ENCODE data around the gene ARL6IP4. TPM values are rescaled to one million over a fixed set of nuclear protein-coding genes. Genes with fewer than 3 reads are reported as not detected.

The ARL6IP4 gene
- total RNA-seq, 1 donor from 2014 or later = 189 TPM

DNA sequence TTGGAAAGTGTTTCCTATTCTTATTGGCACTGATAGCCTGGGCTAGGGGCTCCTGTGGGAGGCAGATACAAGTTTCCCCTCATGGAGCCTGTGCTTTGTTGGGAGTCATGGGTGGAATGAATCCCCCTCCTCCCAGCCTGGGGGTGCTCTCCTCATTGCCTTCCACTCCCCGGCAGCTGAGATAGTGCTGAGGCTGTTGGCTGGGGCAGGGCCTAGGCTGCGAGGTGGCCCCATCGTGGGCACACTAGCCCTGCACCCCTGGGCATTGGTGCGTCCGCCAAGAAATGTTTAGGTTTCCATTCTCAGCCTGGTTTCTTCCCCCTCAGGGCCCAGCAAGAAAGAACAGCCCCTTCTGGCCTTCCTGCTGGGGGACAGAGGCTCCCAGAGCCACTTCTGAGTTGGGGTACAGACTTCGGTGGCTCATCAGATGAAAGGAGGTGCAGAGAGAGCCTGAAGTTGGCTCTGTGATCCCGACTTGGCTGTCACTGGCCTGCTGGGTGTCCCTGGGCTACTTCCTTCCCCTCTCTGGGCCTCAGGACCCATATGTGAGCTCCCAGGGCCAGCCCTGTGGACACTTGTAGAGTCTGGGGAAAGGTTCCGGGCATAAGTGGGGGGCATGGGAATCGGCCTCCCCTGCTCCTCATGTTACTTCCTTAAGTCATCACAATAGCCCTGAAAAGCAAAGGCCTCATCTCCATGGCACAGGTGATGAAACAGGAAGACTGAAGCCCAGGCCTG is 2.7 kb upstream of the ARL6IP4 start:
- DNase-seq (ENCODE audit: extremely low read depth, low read depth, low spot score) = no peak

DNA sequence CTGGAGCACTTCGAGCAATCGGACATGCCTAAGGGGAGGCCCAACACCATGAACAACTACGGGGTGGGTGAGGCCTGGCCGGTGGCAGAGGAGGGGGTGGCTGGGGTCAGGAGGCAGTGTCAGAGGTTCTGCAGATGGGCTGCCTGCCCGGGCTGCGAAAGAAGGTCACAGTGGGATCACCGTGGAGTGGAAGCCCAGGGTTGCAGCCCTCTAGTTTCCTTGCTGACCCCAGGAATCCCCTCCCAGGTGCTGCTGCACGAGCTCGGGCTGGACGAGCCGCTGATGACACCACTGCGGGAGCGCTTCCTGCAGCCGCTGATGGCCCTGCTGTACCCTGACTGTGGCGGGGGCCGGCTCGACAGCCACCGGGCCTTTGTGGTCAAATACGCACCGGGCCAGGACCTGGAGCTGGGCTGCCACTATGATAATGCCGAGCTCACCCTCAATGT is 1.9 kb upstream of the ARL6IP4 start:
- no peak for DNase-seq (ENCODE audit: extremely low read depth, low read depth, low spot score)

DNA sequence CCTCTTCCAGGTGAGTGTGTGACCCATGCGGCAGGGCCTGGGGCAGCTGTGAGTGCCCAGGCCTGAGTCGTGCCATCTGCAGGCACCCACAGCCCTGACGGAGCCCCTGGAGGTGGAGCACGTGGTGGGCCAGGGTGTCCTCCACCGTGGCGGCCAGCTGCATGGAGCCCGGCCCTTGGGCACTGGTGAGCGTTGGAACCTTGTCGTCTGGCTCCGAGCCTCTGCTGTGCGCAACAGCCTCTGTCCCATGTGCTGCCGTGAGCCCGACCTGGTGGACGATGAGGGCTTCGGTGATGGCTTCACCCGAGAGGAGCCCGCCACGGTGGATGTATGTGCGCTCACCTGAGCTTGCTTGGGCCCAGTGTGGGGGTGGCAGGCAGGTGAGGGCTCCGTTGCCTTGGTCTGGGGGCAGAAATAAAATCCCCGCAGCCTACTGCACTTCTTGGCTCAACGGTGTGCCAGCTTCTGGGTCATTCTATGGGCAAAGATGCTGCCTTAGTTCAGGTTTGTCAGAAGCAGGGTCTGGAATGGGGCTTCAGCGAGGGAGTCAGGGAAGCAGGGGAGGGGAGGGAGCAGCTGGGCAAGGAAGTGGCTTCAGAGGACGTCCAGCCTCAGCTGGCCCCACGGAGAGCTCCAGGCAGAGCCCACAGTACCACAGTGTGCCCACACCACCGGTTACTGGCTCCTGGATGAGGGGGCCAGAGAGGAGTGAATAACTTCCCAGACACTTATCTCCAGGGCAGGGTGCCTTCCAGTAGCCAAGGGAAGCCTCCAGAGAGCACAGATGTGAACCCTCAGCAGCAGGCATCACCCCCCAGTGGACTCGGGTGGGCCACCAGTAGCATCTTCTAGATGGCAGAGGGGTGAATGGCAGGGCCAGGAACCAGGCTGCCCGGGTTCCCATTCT is 1.2 kb upstream of the ARL6IP4 start:
- no peak for DNase-seq (ENCODE audit: extremely low read depth, low read depth, low spot score)

DNA sequence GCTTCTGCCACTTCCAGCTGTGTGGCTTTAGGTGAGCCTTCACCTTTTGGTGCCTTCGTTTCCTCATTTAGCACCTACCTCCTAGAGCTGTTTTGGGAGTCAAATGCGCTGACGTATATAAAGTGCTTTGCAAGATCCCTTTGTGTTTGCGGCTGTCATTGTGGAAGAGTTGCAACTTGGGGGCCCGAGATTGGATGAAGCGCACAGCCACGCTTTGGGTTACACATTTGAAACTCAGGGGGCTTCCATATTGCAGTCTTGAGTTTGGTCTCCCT is 636 bp upstream of the ARL6IP4 start:
- DNase-seq (ENCODE audit: extremely low read depth, low read depth, low spot score) = no peak

DNA sequence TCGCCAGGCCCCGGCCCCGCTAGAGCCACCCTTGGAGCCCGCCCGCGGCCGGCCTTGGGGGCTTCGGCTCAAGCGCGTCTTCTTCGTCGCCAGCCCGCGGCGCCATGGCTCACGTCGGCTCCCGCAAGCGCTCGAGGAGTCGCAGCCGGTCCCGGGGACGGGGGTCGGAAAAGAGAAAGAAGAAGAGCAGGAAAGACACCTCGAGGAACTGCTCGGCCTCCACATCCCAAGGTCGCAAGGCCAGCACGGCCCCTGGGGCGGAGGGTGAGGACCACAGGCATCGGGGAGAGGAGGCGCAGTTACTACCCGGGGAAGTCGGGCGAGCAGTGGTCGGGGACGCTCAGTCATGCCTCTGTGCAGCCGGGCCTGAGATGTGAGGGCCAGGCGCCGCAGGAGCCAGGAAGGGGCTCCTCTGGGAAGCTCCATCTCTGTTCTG is 573 bp downstream of the ARL6IP4 start:
- no peak for DNase-seq (ENCODE audit: extremely low read depth, low read depth, low spot score)

DNA sequence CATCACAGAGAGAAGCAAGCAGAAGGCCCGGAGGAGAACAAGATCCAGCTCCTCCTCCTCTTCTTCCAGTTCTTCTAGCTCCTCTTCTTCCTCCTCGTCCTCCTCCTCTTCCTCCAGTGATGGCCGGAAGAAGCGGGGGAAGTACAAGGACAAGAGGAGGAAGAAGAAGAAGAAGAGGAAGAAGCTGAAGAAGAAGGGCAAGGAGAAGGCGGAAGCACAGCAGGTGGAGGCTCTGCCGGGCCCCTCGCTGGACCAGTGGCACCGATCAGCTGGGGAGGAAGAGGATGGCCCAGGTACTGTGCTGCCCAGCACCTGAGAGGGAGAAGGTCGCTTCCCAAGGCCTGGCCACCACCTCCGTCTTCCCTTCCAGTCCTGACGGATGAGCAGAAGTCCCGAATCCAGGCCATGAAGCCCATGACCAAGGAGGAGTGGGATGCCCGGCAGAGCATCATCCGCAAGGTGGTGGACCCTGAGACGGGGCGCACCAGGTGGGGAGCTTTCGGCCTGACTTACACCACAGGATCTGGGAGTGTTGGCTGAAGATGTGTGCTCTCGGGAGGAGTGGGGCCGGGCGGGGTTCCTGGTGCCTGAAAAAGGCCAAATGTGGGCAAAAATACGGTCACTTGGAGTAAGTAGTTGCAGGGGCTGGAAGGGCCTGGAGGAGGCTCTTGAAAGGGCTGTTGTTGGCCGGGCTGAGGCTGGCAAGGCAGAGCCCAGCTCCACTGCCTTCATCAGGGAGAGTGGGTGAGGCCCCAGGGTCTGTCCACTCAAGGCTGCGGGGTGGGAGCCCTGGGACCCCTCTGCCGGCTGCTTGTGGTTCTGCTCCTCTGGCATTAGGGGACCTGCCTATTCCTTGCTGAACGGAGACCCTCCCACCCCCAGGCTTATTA is 1.4 kb downstream of the ARL6IP4 start:
- DNase-seq (ENCODE audit: extremely low read depth, low read depth, low spot score) = no peak

DNA sequence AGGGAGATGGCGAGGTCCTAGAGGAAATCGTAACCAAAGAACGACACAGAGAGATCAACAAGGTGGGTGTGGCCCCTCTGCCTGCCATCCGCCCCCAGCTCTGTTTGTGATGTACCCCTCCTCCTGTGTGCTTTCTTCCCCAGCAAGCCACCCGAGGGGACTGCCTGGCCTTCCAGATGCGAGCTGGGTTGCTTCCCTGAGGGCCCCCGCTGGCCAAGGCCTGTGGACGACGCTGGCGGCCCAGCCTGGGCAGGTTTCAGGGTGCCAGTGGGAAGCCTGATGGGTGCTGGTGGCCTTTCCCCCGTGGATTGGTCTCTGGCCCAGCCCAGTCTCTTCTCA is 2.0 kb downstream of the ARL6IP4 start:
- DNase-seq (ENCODE audit: extremely low read depth, low read depth, low spot score) = no peak

DNA sequence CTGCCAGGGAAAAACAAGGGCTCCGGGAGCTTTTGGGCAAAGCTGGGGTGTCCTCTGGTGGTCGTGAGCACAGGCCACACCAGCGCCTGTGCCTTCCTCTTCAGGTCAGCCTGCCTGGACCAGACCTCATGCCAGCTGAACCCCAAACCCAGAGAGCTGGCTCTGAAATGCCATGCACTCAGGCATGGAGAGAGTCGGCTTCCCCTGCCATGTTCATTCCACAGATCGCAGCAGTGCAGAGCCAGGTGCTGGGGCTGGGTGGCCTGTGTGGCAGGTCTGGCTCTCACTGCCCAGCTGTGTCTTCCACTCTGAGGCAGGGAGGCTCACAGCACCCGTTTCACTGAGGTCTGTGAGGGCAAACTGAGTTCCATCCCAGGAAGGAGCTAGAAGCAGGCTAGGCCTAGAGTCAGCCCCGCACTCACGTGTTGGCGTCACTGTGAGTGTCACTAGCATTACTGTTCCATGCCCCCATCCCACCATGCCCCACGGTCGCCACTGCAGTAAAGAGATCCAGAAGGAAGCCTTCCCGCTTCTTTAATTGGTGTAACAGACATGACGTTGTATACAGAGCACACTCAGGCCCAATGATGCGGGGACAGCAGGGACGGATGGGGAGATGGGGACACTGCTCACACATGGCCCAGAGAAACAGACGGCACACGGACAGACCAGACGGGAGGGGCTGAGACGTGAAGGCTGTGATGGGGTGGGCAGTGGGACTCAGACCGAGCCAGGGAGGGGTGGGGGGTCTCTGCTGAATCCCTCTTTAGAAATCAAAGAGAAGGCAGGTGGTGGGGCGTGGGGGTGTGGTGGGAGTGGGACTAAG is 2.7 kb downstream of the ARL6IP4 start:
- no peak for DNase-seq (ENCODE audit: extremely low read depth, low read depth, low spot score)

DNA sequence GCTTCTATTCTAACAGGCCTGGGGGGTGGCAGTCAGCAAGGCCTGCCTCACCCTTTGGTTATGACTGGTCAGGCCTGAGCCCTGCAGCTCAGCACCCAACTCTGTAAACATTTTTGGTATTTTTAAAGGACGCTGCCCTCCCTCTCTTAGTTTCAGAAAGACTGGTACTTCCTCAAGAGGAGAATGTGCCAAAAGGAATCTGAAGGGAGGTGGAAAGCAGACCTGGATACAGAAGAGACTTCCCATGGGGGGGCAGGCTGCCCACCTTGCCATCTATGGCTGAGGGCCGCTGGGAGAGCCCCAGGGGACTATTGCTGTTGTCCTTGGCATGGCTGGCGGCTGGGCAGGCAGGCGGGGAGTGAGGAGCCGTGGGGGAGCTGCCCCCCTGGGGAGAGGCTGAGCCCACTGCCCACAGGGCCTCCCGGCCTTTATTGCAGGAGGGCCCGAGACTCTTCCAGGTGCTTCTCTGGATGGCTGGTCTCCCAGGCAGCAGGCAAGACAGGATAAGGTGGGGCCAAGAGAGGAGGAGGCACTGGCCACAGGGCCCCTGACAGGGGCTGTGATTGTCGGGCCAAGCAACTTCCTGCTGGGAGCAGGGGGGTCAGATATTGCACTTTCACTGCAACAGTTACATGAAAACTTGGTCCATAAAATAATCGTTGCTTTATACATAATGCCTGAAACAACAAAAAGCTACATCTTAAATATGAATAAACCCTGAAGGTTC is 3.5 kb downstream of the ARL6IP4 start:
- DNase-seq (ENCODE audit: extremely low read depth, low read depth, low spot score) = no peak

DNA sequence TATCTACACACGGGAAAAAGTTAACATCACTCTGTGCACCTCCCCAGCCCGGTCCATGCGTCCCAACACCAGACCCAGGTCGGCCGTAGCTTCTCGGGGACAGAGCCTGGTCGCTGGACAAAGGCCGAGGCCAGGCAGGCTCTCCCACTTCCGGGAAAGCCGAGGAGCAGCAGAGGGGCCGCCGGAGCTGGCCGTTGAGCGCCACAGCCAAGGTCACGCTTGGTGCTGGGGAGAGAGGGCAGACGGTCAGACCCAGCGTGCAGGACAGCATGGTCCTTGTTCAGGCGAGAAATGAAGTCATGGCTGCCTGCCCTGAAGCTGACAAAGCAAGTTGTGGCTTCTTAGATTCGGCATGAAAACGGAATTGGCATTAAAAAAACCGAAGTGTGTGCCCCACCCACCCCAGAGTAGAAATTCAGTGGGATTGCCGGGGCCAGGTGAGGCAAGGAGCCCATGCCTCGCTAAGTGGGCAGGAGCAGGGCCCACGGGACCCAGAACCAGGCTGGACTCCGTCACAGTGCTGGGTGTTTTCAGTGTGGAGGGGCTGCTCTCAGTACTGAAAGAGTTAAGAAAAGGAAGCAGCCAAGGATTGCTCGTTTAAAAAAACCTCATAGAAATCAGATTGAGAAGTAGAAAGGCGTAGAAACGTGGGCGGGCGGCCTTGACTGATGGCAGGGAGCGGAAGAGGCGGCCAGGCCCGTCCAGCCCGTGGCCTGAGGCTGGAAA is 4.3 kb downstream of the ARL6IP4 start:
- no peak for DNase-seq (ENCODE audit: extremely low read depth, low read depth, low spot score)

DNA sequence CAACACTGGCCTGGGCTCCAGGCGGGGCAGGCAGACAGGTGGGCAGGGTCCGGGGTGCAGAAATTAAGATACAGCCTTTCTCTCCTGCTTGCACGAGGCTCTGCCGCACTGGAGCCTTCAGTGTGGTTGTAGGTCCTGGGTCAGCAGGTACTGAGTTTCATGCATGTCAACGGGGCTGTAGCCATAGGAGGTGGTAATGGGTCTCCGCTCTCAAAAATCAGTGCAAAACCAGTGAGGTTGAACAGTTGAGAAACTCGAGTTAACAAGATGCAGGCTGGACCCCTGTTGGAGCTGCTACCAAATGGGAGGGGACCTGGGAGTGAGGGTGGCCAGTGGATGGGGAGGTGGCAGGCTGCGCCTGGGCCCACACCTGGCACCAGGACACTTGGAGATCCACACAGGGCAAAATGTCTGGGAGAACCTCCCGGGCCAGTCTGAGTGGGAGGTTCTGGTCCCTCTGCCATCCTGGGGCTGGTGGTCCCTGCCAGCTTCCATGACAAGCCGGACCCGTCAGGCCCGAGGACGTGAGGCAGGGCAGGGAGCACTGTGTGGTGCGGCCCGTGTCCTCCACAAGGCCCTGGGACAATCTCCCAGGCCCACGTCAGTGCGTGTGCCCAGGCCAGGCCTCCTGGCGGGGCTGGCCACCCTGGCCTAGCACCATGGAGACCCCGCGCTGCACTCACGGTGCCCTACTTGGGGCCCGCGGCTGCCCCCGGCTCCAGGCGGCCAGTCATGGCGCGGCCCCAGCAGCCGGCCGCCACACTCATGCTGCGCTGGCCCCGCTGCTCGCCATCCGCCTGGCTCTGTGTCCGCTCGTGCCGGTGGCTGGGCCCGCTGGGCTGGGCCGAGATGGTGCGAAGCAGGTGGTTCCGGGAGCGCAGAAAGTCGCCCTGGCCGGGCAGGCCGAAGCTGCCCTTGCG is 5.1 kb downstream of the ARL6IP4 start:
- DNase-seq (ENCODE audit: extremely low read depth, low read depth, low spot score) = no peak

DNA sequence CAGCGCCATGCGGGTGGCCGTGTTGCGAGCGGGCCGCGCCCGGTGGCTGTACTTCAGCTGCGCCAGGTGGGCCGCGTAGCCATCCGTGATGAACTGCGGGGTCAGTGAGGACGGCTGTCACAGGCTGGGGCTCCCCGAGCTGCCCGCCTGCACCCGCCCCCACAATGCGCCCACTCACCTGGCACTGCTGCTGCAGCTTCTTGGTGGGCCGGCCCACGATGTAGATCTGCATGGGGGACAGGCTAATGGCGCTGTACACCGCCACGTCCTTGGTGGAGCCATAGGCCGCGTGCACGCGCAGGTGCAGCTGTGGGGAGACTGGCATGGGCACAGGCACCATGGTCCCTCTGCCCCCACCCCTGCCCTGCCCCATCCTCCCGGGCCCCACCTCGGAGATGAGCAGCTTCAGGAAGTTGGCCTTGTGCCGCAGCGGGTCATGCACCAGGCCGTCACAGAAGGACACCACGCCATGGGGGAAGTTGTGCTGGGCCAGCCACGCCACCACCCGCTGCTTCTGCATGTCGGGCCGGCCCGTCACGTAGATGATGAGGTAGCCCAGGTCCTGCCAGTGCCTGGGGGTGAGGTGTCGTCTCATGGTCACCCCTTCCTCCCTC is 5.9 kb downstream of the ARL6IP4 start:
- no peak for DNase-seq (ENCODE audit: extremely low read depth, low read depth, low spot score)

DNA sequence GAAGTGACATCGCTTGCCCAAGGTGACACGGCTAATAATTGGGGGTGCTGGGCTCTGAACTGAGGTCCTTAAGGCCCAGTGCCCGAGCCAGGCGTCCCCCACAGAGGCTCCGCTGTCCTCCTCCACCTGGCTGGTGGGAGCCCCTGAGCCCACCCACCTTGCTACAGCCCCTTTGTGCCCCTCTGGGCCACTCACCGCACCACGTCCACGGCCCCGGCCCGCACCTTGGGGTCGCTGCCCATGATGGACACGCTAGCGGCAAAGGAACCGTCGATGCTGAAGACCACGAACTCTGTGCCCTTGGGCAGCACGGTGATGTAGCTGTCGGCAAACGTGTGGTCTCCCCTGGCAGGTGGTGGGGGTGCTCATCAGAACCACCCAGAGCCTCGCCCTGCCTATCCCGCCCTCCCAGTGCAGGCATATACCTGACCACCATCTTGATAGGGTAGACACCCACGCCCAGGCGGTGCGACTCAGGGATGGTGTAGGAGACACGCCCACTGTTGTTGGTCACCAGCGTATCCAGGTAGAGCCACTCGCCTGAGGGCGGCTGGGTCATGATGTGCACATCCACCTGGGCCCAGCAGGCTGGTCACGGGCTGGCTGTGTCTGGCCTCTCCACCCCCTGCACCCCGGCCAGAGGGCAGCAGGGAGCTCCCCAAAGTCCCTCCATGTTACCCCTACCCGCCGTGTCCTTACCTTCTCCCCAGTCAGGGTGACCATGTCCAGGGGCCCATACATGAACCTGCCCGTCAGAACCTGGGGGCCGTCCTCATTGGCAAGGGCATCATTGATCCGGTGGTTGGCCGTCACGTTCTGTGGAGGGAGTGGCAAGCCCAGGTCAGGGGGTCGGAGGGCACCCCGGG is 6.8 kb downstream of the ARL6IP4 start:
- DNase-seq (ENCODE audit: extremely low read depth, low read depth, low spot score) = no peak

DNA sequence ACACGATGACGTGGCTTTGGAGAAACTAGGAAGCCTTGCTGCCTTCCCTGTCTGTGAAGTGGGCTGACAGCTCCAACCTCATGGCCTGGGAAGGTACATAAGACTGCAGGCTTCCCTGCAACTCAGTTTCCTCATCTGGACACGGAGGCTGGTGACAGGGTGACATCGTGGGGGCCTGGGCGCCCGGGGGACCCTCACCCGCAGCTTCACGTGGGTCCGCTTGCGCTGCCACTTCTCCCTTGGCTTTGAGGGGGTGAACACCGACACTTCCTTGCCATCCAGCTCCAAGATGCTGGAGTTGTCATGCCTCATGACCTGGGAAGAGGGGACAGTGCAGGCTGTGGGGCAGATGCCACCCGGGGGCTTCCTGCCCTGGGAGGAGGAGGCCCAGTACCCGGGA is 7.6 kb downstream of the ARL6IP4 start:
- DNase-seq (ENCODE audit: extremely low read depth, low read depth, low spot score) = no peak

DNA sequence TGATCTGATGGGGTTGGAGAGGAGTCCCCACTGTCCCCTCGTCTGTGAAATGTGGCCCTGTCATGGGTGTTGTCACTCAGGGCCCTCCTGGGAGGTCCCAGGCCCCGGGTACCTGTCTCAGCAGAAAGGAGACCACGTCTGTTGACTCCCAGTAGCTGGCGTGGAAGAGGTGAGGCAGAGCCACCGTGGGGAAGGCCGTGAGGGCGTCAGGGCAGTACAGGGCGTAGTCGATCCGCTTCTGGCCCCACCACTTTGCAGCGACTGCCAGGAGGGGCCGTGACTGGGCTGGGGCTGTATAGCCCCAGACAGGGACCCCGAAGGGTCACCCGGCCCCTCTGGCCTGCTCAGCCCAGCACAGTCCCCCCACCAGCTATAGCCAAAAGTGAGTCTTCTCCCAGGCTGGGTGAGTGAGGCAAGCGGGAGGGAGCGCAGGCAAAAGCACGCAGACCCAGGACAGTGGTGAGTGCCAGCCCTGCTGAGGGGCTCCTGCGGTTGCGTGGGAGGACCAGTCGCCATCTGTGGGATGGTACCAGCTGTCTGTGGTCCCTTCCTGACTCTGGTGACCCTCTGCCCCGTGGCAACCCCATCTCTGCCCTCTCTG is 8.2 kb downstream of the ARL6IP4 start:
- DNase-seq (ENCODE audit: extremely low read depth, low read depth, low spot score) = no peak

DNA sequence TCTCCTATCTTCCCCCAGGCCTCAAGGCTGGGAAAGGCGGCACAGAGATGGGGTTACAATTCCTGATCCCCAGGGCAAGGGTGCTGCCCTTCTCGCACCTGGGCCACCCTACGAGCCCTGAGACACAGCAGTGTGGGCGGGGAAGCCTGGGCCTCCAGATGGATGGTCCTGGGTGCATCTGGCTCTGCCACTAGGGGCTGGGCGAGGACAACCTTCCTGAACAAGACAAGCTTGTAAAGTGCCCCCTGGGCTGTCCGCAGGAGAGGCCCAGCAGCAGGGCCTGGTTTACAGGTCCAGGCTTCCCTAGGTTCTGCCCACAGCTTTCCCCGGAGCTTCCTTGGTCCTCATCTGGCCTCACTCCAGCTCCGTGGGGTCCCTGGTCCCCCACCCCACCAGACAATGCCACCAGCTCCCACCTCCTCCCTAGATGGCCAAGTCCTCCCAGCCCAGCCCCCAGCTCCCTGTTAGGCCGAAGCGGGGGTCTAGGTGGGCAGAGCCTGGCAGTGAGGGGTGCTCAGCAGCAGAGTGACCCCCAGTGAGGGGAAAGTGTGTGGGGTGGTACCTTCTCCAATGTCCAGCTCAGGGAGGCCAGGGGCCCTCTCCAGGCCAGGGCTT is 8.9 kb downstream of the ARL6IP4 start:
- no peak for DNase-seq (ENCODE audit: extremely low read depth, low read depth, low spot score)
